CD4-positive, alpha-beta T cell treated with Interleukin-15 for 1 hour (primary cell): ENCODE data around the gene CLEC18C.
"Not testable (repeated sequence)": the region's sequence is repeated elsewhere in the genome, so short reads cannot be mapped to it uniquely, and the experiment has no call there.

ENCODE experiments used
- DNase-seq: peaks from one replicate; pipeline ENCODE4 v3.0.0-alpha.2; 2020

Gene CLEC18C

DNA sequence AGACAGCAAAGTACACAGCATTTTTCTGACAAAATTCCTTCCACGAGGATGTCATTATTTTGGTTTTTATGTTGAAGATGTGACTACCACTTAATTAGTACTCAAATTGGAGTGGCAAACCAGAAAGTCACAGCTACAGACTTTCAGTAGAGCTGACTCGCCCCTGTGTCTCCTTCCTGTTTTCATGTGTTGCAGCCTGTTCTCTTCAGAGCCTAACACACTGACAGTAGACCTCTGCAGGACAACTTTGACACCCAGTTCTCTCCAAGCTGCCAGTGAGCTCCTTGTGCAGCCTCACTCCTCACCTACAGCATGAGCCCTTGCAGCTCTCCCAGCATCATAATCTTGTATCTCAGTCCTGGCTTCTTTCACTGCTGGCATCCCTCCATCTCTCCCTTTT, 49.0 kb downstream of the CLEC18C start:
- DNase-seq: not testable (repeated sequence)

DNA sequence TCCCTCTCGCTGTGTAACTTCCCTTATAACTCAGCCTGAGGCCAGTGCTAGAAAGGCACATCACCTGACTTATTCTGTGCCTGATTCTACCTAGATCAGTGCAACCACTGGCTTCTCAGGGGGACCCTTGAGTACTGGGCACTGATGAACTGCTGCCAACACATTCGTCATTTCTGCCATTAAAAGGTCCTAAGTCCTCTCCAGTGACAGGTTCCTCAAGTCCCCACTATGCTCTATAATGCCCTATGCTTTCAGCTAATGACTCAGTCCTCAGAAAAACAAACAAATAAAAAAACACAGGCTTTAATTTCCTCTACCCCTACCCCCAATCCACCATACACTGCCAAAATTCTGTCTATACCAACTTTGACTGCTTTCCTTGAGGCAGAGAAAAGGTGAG, 49.6 kb downstream of the CLEC18C start:
- DNase-seq: not testable (repeated sequence)

DNA sequence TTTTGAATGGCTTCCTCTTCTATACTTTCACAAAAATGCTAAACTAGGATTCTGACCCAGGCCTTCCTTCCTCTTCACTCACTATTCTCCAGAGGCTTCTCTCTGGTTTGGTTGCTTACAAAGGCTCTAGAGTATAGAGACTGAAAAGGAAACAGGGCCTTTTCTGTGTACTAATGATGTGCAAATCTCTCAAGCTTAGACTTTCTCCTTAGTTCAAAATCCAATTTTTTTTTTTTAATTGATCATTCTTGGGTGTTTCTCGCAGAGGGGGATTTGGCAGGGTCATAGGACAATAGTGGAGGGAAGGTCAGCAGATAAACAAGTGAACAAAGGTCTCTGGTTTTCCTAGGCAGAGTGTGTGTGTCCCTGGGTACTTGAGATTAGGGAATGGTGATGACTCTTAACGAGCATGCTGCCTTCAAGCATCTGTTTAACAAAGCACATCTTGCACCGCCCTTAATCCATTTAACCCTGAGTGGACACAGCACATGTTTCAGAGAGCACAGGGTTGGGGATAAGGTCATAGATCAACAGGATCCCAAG, 50.5 kb downstream of the CLEC18C start:
- not testable (repeated sequence) for DNase-seq

DNA sequence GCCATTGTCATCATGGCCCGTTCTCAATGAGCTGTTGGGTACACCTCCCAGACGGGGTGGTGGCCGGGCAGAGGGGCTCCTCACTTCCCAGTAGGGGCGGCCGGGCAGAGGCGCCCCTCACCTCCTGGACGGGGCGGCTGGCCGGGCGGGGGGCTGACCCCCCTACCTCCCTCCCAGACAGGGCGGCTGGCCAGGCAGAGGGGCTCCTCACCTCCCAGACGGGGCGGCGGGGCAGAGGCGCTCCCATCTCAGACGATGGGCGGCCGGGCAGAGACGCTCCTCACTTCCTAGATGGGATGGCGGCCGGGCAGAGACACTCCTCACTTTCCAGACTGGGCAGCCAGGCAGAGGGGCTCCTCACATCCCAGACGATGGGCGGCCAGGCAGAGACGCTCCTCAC, 51.1 kb downstream of the CLEC18C start:
- not testable (repeated sequence) for DNase-seq

DNA sequence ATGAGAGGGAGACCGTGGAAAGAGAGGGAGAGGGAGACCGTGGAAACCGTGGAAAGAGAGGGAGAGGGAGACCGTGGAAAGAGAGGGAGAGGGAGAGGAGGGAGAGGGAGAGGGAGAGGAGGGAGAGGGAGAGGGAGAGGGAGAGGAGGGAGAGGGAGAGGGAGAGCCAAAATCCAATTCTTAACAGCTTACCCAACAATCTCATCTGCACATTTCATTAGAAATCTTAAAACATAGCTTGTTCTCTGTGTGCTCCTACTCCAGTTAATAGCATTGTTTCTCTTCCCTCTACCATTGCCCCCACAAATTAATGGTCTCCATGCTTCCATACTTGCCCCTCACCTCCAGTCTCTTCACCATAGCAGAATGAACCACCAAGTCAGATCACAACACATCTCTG, 51.8 kb downstream of the CLEC18C start:
- not testable (repeated sequence) for DNase-seq

DNA sequence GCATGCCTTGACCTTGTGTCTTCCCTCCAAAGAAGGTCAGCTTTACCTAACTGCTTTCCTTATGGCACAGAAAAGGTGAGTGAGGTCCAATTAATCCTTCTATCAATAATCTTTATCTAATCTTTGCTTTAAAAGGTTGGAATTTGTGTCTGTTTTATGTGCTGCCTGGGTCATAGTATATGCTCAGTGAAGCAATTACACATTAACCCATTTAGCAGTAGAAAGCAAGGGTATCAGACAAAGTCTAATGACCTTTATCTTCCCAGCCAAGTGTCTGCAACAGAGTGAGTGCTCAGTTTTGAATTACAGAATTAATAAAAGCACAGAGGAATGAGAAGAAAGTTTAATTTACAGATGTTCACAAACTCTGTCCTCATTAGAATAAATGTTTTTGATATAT, 52.4 kb downstream of the CLEC18C start:
- not testable (repeated sequence) for DNase-seq

DNA sequence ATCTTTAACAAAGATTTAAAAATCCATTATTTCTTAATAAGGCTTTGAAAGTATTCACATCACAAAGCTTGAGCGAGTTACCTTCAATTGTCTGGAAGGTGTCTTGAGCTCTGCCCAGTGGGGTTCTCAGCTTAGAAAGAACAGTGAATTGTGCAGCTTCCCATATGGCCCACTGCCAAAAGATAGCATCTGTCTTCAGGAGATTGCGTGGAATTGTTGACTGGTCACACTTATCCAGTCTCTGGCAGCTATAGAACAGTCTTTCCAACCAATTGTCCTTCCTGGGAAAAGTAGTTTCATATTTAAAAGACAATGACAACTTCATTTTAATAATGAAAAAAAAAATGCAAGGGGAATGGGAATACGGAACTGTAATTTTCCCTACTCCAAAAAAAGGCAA, 58.2 kb downstream of the CLEC18C start:
- DNase-seq: not testable (repeated sequence)
